H9 (cell line): Measurements from ENCODE around the gene KRTAP12-2. TPM values are rescaled to one million over a fixed set of nuclear protein-coding genes. Genes with fewer than 3 reads are reported as not detected.

Experiments
- DNase-seq: peaks from one replicate; pipeline ENCODE4 v3.0.0-alpha.2; 2017
- H2AFZ ChIP-seq: one replicate; pipeline ENCODE4 v1.6.1; 2013; ENCODE audit warnings: mild to moderate bottlenecking, low read length, control low read depth, moderate library complexity
- H2AK5ac ChIP-seq: 2 replicates; pipeline ENCODE4 v1.6.1; 2013; ENCODE audit warnings: low read length, control low read depth, mixed read lengths; ENCODE audit not compliant: insufficient read length
- H2BK120ac ChIP-seq: one replicate; pipeline ENCODE4 v1.6.1; 2013; ENCODE audit warnings: low read depth, mild to moderate bottlenecking, low read length, control low read depth, inconsistent platforms; ENCODE audit not compliant: poor library complexity, severe bottlenecking
- H2BK12ac ChIP-seq: 2 replicates; pipeline ENCODE4 v1.6.1; 2013; ENCODE audit warnings: low read length, control low read depth, mixed read lengths, low read depth; ENCODE audit not compliant: insufficient read length
- H2BK15ac ChIP-seq: 2 replicates; pipeline ENCODE4 v1.6.1; 2013; ENCODE audit warnings: low read depth, low read length, control low read depth
- H2BK20ac ChIP-seq: one replicate; pipeline ENCODE4 v1.6.1; 2013; ENCODE audit warnings: low read depth, mild to moderate bottlenecking, low read length, control low read depth, inconsistent platforms; ENCODE audit not compliant: poor library complexity, severe bottlenecking
- H2BK5ac ChIP-seq: 2 replicates; pipeline ENCODE4 v1.6.1; 2013; ENCODE audit warnings: low read length, control low read depth, mixed read lengths; ENCODE audit not compliant: insufficient read length
- H3K14ac ChIP-seq: 2 replicates; pipeline ENCODE4 v1.6.1; 2013; ENCODE audit warnings: low read length, control low read depth; ENCODE audit not compliant: insufficient read depth
- H3K18ac ChIP-seq: 2 replicates; pipeline ENCODE4 v1.6.1; 2013; ENCODE audit warnings: low read depth, mild to moderate bottlenecking, mixed read lengths, low read length, control low read depth; ENCODE audit not compliant: insufficient read length
- H3K23ac ChIP-seq: 2 replicates; pipeline ENCODE4 v1.6.1; 2013; ENCODE audit warnings: low read length, control low read depth, mixed read lengths, low read depth; ENCODE audit not compliant: insufficient read length
- H3K23me2 ChIP-seq: 2 replicates; pipeline ENCODE4 v1.6.1; 2013; ENCODE audit warnings: low read depth, mild to moderate bottlenecking, mixed read lengths, low read length, control low read depth; ENCODE audit not compliant: insufficient read length, poor library complexity, severe bottlenecking
- H3K27ac ChIP-seq: 2 replicates; pipeline ENCODE4 v1.5.1; 2013; ENCODE audit warnings: low read length, control low read depth, mixed read lengths, low read depth; ENCODE audit not compliant: insufficient read length
- H3K27me3 ChIP-seq: 2 replicates; pipeline ENCODE4 v1.6.1; 2013; ENCODE audit warnings: low read length, control low read depth, inconsistent platforms; ENCODE audit not compliant: insufficient read depth
- H3K4ac ChIP-seq: 2 replicates; pipeline ENCODE4 v1.6.1; 2013; ENCODE audit warnings: low read depth, mild to moderate bottlenecking, control low read depth, inconsistent platforms, low read length, moderate library complexity
- H3K4me1 ChIP-seq: 2 replicates; pipeline ENCODE4 v1.6.1; 2013; ENCODE audit warnings: low read length, control low read depth, inconsistent platforms; ENCODE audit not compliant: insufficient read depth
- H3K4me2 ChIP-seq: 2 replicates; pipeline ENCODE4 v1.6.1; 2013; ENCODE audit warnings: low read length, control low read depth, mixed read lengths; ENCODE audit not compliant: insufficient read length, insufficient read depth
- H3K56ac ChIP-seq: 2 replicates; pipeline ENCODE4 v1.6.1; 2013; ENCODE audit warnings: low read depth, mild to moderate bottlenecking, mixed read lengths, low read length, control low read depth; ENCODE audit not compliant: insufficient read length
- H3K79me1 ChIP-seq: 2 replicates; pipeline ENCODE4 v1.6.1; 2013; ENCODE audit warnings: low read depth, mild to moderate bottlenecking, moderate library complexity, low read length, control low read depth, inconsistent platforms; ENCODE audit not compliant: insufficient read depth, poor library complexity, severe bottlenecking
- H3K79me2 ChIP-seq: 2 replicates; pipeline ENCODE4 v1.6.1; 2013; ENCODE audit warnings: low read length, control low read depth, inconsistent platforms; ENCODE audit not compliant: insufficient read depth
- H3K9ac ChIP-seq: 2 replicates; pipeline ENCODE4 v1.6.1; 2013; ENCODE audit warnings: low read length, control low read depth, mixed read lengths; ENCODE audit not compliant: insufficient read length; ENCODE audit errors: extremely low read depth
- H3K9me3 ChIP-seq: one replicate; pipeline ENCODE4 v1.6.1; 2013; ENCODE audit warnings: low read depth, low read length, inconsistent platforms; ENCODE audit not compliant: control insufficient read depth
- H3T11ph ChIP-seq: one replicate; pipeline ENCODE4 v1.6.1; 2013; ENCODE audit warnings: mild to moderate bottlenecking, low read length, control low read depth, inconsistent platforms
- H4K20me1 ChIP-seq: one replicate; pipeline ENCODE4 v1.6.1; 2013; ENCODE audit not compliant: control insufficient read depth, insufficient read length, insufficient read depth
- H4K5ac ChIP-seq: 2 replicates; pipeline ENCODE4 v1.6.1; 2013; ENCODE audit warnings: low read depth, mild to moderate bottlenecking, mixed read lengths, low read length, control low read depth; ENCODE audit not compliant: insufficient read length
- H4K8ac ChIP-seq: replicated peaks from 2 replicates; pipeline ENCODE4 v1.6.1; 2013; ENCODE audit warnings: low read length, control low read depth, mixed read lengths, low read depth; ENCODE audit not compliant: insufficient read length
- H4K91ac ChIP-seq: 2 replicates; pipeline ENCODE4 v1.6.1; 2013; ENCODE audit warnings: low read depth, mild to moderate bottlenecking, moderate library complexity, mixed read lengths, low read length, control low read depth; ENCODE audit not compliant: insufficient read length
- H3K27ac Mint-ChIP-seq, 3 experiments: 2 replicates in 2 of 3; 3 replicates in 1 of 3; pipeline ENCODE4 v1.8.0; 2020 to 2021; ENCODE audit warnings: mixed read lengths in 3 of 3, mild to moderate bottlenecking in 1 of 3, moderate library complexity in 1 of 3
- H3K27me3 Mint-ChIP-seq: 2 replicates; pipeline ENCODE4 v1.8.0; 2021; ENCODE audit warnings: low read depth, mild to moderate bottlenecking, moderate library complexity, mixed read lengths
- H3K36me3 Mint-ChIP-seq, 3 experiments: 2 replicates in 2 of 3; 3 replicates in 1 of 3; pipeline ENCODE4 v1.8.0; 2020 to 2021; ENCODE audit warnings: low read depth in 3 of 3, mixed read lengths in 3 of 3; ENCODE audit not compliant: insufficient read depth in 1 of 3
- H3K4me1 Mint-ChIP-seq, 2 experiments: 2 replicates each; pipeline ENCODE4 v1.8.0; 2020; ENCODE audit warnings: mixed read lengths in 2 of 2
- H3K4me3 Mint-ChIP-seq, 2 experiments: 2 replicates in 1 of 2; 3 replicates in 1 of 2; pipeline ENCODE4 v1.8.0; 2020 to 2021; ENCODE audit warnings: mild to moderate bottlenecking in 2 of 2, mixed read lengths in 2 of 2, moderate library complexity in 1 of 2
- H3K9me3 Mint-ChIP-seq, 2 experiments: 2 replicates in 1 of 2; 3 replicates in 1 of 2; pipeline ENCODE4 v1.8.0; 2020; ENCODE audit warnings: mild to moderate bottlenecking in 2 of 2, mixed read lengths in 2 of 2, moderate library complexity in 1 of 2
- WGBS: extraction: QIAGEN DNeasy Blood & Tissue Kit; methylation state at CpG from one replicate; pipeline ENCODE4 v1.1.7; 2013; ENCODE audit warnings: missing lambda C conversion rate, low lambda C conversion rate, mixed read lengths; ENCODE audit not compliant: insufficient read length; ENCODE audit errors: extremely low coverage; 5-methylcytosine and 5-hydroxymethylcytosine counted together
- long read RNA-seq: library from polyadenylated mRNA; unstranded; transcript quantifications from one replicate; pipeline ENCODE4 v2.0.0, GENCODE V29; 2020
- total RNA-seq: library from RNA; stranded (reverse); gene quantifications from 2 replicates; pipeline ENCODE4 v1.2.1, GENCODE V29; 2021
- TF ChIP-seq, protein P1 (sequence below): fragments of 200-600 bp; sonication (generic); conservative IDR thresholded peaks from 3 replicates; pipeline ENCODE4 v1.8.0; 2021; ENCODE audit warnings: antibody characterized with exemption, mild to moderate bottlenecking

KRTAP12-2 gene
- not detected in 2 replicates for total RNA-seq
- long read RNA-seq = 0 reads

- Histone ChIP-seq H2BK120ac (no peak within 1 kb of the TSS), H3K14ac (no peak within 1 kb of the TSS), H3K27me3 (no peaks in the 10 kb centered on the region), H4K5ac (no peak within 1 kb of the TSS), H2BK15ac (no peak within 1 kb of the TSS), H3T11ph (no peak within 1 kb of the TSS), H3K23ac (no peak within 1 kb of the TSS), H3K23me2 (no peaks in the 10 kb centered on the region), H2AK5ac (no peak within 1 kb of the TSS), H3K79me1 (no peaks in the 10 kb centered on the region), H3K79me2 (no peaks in the 10 kb centered on the region), H3K4me1 (no peaks in the 10 kb centered on the region), H3K56ac (no peak within 1 kb of the TSS), H3K9me3 (no peaks in the 10 kb centered on the region), H3K4ac (no peak within 1 kb of the TSS), H3K4me2 (no peak within 1 kb of the TSS), H2BK12ac (no peak within 1 kb of the TSS), H4K8ac (no peak within 1 kb of the TSS), H3K18ac (no peak within 1 kb of the TSS), H2AFZ (no peak within 1 kb of the TSS), H4K91ac (no peak within 1 kb of the TSS), H4K20me1 (no peaks in the 10 kb centered on the region), H3K9ac (no peak within 1 kb of the TSS), H2BK5ac (no peak within 1 kb of the TSS), H2BK20ac (no peak within 1 kb of the TSS), H3K27ac (no peak within 1 kb of the TSS)
- WGBS = no CpG with 5 or more reads among the region's 19 CpGs
- Mint-ChIP-seq H3K4me1 (peaks cover 2 to 3% of the 10 kb centered on the region in 2 experiments), H3K4me3 (no peak within 1 kb of the TSS), H3K27me3 (peaks cover 4% of the 10 kb centered on the region; the same call in 1 of the 2 replicates), H3K36me3 (peaks cover 9 to 29% (median 17%) of the 10 kb centered on the region in 3 experiments), H3K27ac (no peak within 1 kb of the TSS), H3K9me3 (peaks cover 28 to 37% of the 10 kb centered on the region in 2 experiments)
- peak; percentile 22 for DNase-seq
- TF ChIP-seq, protein P1, sequence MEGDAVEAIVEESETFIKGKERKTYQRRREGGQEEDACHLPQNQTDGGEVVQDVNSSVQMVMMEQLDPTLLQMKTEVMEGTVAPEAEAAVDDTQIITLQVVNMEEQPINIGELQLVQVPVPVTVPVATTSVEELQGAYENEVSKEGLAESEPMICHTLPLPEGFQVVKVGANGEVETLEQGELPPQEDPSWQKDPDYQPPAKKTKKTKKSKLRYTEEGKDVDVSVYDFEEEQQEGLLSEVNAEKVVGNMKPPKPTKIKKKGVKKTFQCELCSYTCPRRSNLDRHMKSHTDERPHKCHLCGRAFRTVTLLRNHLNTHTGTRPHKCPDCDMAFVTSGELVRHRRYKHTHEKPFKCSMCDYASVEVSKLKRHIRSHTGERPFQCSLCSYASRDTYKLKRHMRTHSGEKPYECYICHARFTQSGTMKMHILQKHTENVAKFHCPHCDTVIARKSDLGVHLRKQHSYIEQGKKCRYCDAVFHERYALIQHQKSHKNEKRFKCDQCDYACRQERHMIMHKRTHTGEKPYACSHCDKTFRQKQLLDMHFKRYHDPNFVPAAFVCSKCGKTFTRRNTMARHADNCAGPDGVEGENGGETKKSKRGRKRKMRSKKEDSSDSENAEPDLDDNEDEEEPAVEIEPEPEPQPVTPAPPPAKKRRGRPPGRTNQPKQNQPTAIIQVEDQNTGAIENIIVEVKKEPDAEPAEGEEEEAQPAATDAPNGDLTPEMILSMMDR = no peak
Measured at GRCh38 chr21:44666401-44667320, at the start of gene KRTAP12-2. Gene KRTAP12-2 (minus strand): TSS chr21:44666927. CDS start chr21:44666886, 41 bp downstream.
